ENCODE data around the gene SLC27A5.
"Not testable (repeated sequence)": the region's sequence is repeated elsewhere in the genome, so short reads cannot be mapped to it uniquely, and the experiment has no call there.

The SLC27A5 gene

GRCh38 chr19:58513213-58513693, 1.5 kb upstream of the SLC27A5 start:
- Mint-ChIP-seq H3K4me3 (peak overlapping the region; percentile 75), H3K27ac (ENCODE audit: low read depth) (no peak overlapping the region), H3K9me3 (no peaks in the 10 kb centered on the region), H3K27me3 (no peaks in the 10 kb centered on the region), H3K36me3 (ENCODE audit: insufficient read depth) (peaks cover 9% of the 10 kb centered on the region), H3K4me1 (peaks cover 33% of the 10 kb centered on the region)
- ATAC-seq (replicated peaks; ENCODE audit: extremely low read depth, poor library complexity, severe bottlenecking) (no peak), DNase-seq (ENCODE audit: low spot score in 2 of 2) (no peak)

GRCh38 chr19:58510084-58510862, 1.5 kb downstream of the SLC27A5 start:
- no peak overlapping the region for H3K4me3 Mint-ChIP-seq
- no peaks in the 10 kb centered on the region for H3K27me3 Mint-ChIP-seq
- peaks cover 18% of the 10 kb centered on the region for H3K4me1 Mint-ChIP-seq
- DNase-seq (ENCODE audit: low spot score in 2 of 2) (no peak), ATAC-seq (replicated peaks; ENCODE audit: extremely low read depth, poor library complexity, severe bottlenecking) (no peak)
- peaks cover 6% of the 10 kb centered on the region for H3K9me3 Mint-ChIP-seq
- H3K27ac Mint-ChIP-seq (ENCODE audit: low read depth): no peak overlapping the region
- H3K36me3 Mint-ChIP-seq (ENCODE audit: insufficient read depth): peaks cover 4% of the 10 kb centered on the region

GRCh38 chr19:58509731-58510083, 2.1 kb downstream of the SLC27A5 start:
- no peak for ATAC-seq (replicated peaks; ENCODE audit: extremely low read depth, poor library complexity, severe bottlenecking)
- H3K4me1 Mint-ChIP-seq: peaks cover 14% of the 10 kb centered on the region
- no peak overlapping the region for H3K4me3 Mint-ChIP-seq
- H3K27ac Mint-ChIP-seq (ENCODE audit: low read depth): no peak overlapping the region
- no peaks in the 10 kb centered on the region for H3K27me3 Mint-ChIP-seq
- no peak for DNase-seq (ENCODE audit: low spot score in 2 of 2)
- peaks cover 4% of the 10 kb centered on the region for H3K36me3 Mint-ChIP-seq (ENCODE audit: insufficient read depth)
- H3K9me3 Mint-ChIP-seq: peaks cover 6% of the 10 kb centered on the region

GRCh38 chr19:58507602-58508223, 4.1 kb downstream of the SLC27A5 start:
- ATAC-seq (replicated peaks; ENCODE audit: extremely low read depth, poor library complexity, severe bottlenecking); H3K4me3 Mint-ChIP-seq; H3K27me3 Mint-ChIP-seq; H3K36me3 Mint-ChIP-seq (ENCODE audit: insufficient read depth); DNase-seq (ENCODE audit: low spot score in 2 of 2); H3K27ac Mint-ChIP-seq (ENCODE audit: low read depth); H3K4me1 Mint-ChIP-seq; H3K9me3 Mint-ChIP-seq: not testable (repeated sequence)

- H3K4me3 Mint-ChIP-seq: peak overlapping the region; percentile 86
- peaks cover 9% of the 10 kb centered on the region for H3K36me3 Mint-ChIP-seq (ENCODE audit: insufficient read depth)
- peaks cover 14% of the 10 kb centered on the region for H3K4me1 Mint-ChIP-seq
- DNase-seq (ENCODE audit: low spot score in 2 of 2): no peak
- no peaks in the 10 kb centered on the region for H3K27me3 Mint-ChIP-seq
- ATAC-seq (replicated peaks; ENCODE audit: extremely low read depth, poor library complexity, severe bottlenecking): no peak
- peaks cover 14% of the 10 kb centered on the region for H3K9me3 Mint-ChIP-seq
- no peak overlapping the region for H3K27ac Mint-ChIP-seq (ENCODE audit: low read depth)
These were observed 11.6 kb downstream of the SLC27A5 start for GRCh38 chr19:58500242-58500641.

GRCh38 chr19:58499021-58499927, 12.5 kb downstream of the SLC27A5 start:
- no peaks in the 10 kb centered on the region for H3K27me3 Mint-ChIP-seq
- H3K4me1 Mint-ChIP-seq: peaks cover 14% of the 10 kb centered on the region
- peaks cover 9% of the 10 kb centered on the region for H3K36me3 Mint-ChIP-seq (ENCODE audit: insufficient read depth)
- H3K9me3 Mint-ChIP-seq: peaks cover 14% of the 10 kb centered on the region
- peak overlapping the region; percentile 86 for H3K4me3 Mint-ChIP-seq
- peak overlapping the region; percentile 98 for H3K27ac Mint-ChIP-seq (ENCODE audit: low read depth)
- ATAC-seq (replicated peaks; ENCODE audit: extremely low read depth, poor library complexity, severe bottlenecking) (peak; percentile 94), DNase-seq (ENCODE audit: low spot score in 2 of 2) (peak; percentile 76 to 87)

GRCh38 chr19:58498316-58499020, 13.3 kb downstream of the SLC27A5 start:
- Mint-ChIP-seq H3K4me1 (peaks cover 14% of the 10 kb centered on the region), H3K27ac (ENCODE audit: low read depth) (peak overlapping the region; percentile 98), H3K9me3 (peaks cover 14% of the 10 kb centered on the region), H3K27me3 (no peaks in the 10 kb centered on the region), H3K36me3 (ENCODE audit: insufficient read depth) (peaks cover 6% of the 10 kb centered on the region), H3K4me3 (peak overlapping the region; percentile 86)
- ATAC-seq (replicated peaks; ENCODE audit: extremely low read depth, poor library complexity, severe bottlenecking) (no peak), DNase-seq (ENCODE audit: low spot score in 2 of 2) (no peak)

GRCh38 chr19:58497634-58498170, 14.1 kb downstream of the SLC27A5 start:
- Mint-ChIP-seq H3K27ac (ENCODE audit: low read depth) (no peak overlapping the region), H3K9me3 (peaks cover 14% of the 10 kb centered on the region)

GRCh38 chr19:58492265-58492664, 19.5 kb downstream of the SLC27A5 start:
- H3K36me3 Mint-ChIP-seq (ENCODE audit: insufficient read depth): no peaks in the 10 kb centered on the region
- no peaks in the 10 kb centered on the region for H3K4me1 Mint-ChIP-seq
- H3K9me3 Mint-ChIP-seq: no peaks in the 10 kb centered on the region
- no peak for DNase-seq (ENCODE audit: low spot score in 2 of 2)
- ATAC-seq (replicated peaks; ENCODE audit: extremely low read depth, poor library complexity, severe bottlenecking): no peak
- no peaks in the 10 kb centered on the region for H3K27me3 Mint-ChIP-seq
- no peak overlapping the region for H3K27ac Mint-ChIP-seq (ENCODE audit: low read depth)
- H3K4me3 Mint-ChIP-seq: no peak overlapping the region

More at GRCh38 chr19:58497634-58498170, 14.1 kb downstream of the SLC27A5 start:
- Mint-ChIP-seq H3K4me3 (no peak overlapping the region), H3K4me1 (peaks cover 14% of the 10 kb centered on the region), H3K27me3 (no peaks in the 10 kb centered on the region), H3K36me3 (ENCODE audit: insufficient read depth) (peaks cover 6% of the 10 kb centered on the region)
- DNase-seq (ENCODE audit: low spot score in 2 of 2) (no peak), ATAC-seq (replicated peaks; ENCODE audit: extremely low read depth, poor library complexity, severe bottlenecking) (no peak)

GRCh38 chr19:58491393-58491792, 20.4 kb downstream of the SLC27A5 start:
- no peaks in the 10 kb centered on the region for H3K27me3 Mint-ChIP-seq
- no peak overlapping the region for H3K27ac Mint-ChIP-seq (ENCODE audit: low read depth)
- DNase-seq (ENCODE audit: low spot score in 2 of 2) (no peak), ATAC-seq (replicated peaks; ENCODE audit: extremely low read depth, poor library complexity, severe bottlenecking) (no peak)
- no peaks in the 10 kb centered on the region for H3K9me3 Mint-ChIP-seq
- H3K4me1 Mint-ChIP-seq: no peaks in the 10 kb centered on the region
- no peaks in the 10 kb centered on the region for H3K36me3 Mint-ChIP-seq (ENCODE audit: insufficient read depth)
- no peak overlapping the region for H3K4me3 Mint-ChIP-seq

- not testable (repeated sequence) for ATAC-seq (replicated peaks; ENCODE audit: extremely low read depth, poor library complexity, severe bottlenecking); H3K4me3 Mint-ChIP-seq; H3K9me3 Mint-ChIP-seq; H3K27me3 Mint-ChIP-seq; H3K36me3 Mint-ChIP-seq (ENCODE audit: insufficient read depth); DNase-seq (ENCODE audit: low spot score in 2 of 2); H3K4me1 Mint-ChIP-seq; H3K27ac Mint-ChIP-seq (ENCODE audit: low read depth)
These were observed 27.4 kb downstream of the SLC27A5 start for GRCh38 chr19:58484349-58484748.

GRCh38 chr19:58483776-58484175, 28.0 kb downstream of the SLC27A5 start:
- ATAC-seq (replicated peaks; ENCODE audit: extremely low read depth, poor library complexity, severe bottlenecking): no peak
- no peak overlapping the region for H3K4me3 Mint-ChIP-seq
- H3K36me3 Mint-ChIP-seq (ENCODE audit: insufficient read depth): no peaks in the 10 kb centered on the region
- no peaks in the 10 kb centered on the region for H3K27me3 Mint-ChIP-seq
- H3K9me3 Mint-ChIP-seq: no peaks in the 10 kb centered on the region
- DNase-seq (ENCODE audit: low spot score in 2 of 2): no peak
- no peak overlapping the region for H3K27ac Mint-ChIP-seq (ENCODE audit: low read depth)
- H3K4me1 Mint-ChIP-seq: peaks cover 5% of the 10 kb centered on the region
